ENCODE results near the gene FZR1.
A peak's percentile ranks its signal among the peaks of the same experiment; 100 is the strongest.

The FZR1 gene

DNA sequence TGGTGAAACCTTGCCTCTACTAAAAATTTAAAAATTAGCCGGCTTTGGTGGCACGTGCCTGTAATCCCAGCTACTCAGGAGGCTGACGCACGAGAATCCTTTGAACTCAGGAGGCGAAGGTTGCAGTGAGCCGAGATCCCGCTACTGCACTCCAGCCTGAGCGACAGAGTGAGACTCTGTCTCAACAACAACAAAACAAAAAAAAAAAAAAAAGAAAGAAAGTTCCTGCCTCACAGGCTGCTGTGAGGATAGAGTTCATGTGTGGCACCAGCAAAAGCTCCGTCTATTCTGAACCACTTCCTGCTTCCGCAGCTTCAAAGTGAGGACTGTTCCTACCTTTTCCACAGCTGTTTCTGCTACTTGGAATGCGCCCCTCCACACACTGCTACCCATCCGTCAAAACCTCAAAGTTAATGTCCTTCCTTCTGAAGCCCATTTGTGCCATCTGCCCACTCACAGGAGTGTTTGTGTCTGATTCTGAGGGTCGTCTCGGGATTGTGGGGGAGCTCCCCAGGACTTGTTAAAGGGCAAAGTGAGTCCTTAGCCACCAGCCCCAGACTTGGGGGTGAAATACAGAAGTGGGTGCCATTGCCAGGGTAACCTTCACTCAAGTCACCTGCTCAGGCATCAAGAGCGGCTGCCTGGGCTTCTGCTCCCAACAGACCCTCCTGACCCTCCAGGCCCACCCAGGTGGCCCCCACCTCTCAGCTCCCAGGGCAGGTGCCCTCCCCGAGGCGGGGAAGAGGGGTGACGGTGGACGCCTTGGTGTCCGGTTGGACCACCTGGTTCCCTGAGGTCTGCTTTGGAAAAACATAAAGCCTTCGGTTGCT, 48.4 kb downstream of the FZR1 start:
- TF ChIP-seq CTCF (conservative IDR thresholded peaks at IDR 0.05; ENCODE audit: low read length), result no peak
- no peak for DNase-seq (ENCODE audit: low read depth)
- no peak overlapping the region for H3K4me3 ChIP-seq (ENCODE audit: low read length)

- H3K4me3 ChIP-seq (ENCODE audit: low read length), result peak overlapping the region; percentile 79
- TF ChIP-seq CTCF (conservative IDR thresholded peaks at IDR 0.05; ENCODE audit: low read length), result no peak
- no peak for DNase-seq (ENCODE audit: low read depth)
Measured at GRCh38 chr19:3555653-3556422, 49.7 kb downstream of the FZR1 start.

DNA sequence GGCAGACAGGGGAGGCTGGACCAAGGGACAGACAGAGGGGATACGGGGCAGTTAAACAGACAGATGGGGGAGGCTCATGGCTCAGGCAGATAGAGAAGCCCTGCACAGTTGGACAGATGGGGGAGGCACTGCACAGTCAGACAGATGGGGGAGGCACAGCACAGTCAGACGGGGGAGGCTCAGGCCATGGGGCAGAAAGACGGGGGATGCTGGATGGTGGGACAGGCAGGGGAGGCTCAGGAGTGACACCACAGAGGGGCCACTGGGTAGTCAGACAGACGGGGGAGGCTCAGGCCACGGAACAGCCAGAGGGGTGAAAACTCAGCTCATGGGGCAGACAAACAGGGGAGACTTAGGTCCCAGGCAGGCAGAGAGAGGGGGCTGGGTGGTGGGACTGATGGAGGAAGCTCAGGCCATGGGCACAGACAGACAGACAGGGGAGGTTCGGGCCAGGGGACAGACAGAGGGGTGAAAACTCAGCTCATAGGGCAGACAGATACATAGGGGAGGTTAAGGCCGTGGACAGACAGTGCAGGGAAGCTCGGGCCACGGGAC, 50.4 kb downstream of the FZR1 start:
- TF ChIP-seq CTCF (conservative IDR thresholded peaks at IDR 0.05; ENCODE audit: low read length), result no peak
- peak overlapping the region; percentile 79 for H3K4me3 ChIP-seq (ENCODE audit: low read length)
- DNase-seq (ENCODE audit: low read depth), result no peak

- TF ChIP-seq CTCF (conservative IDR thresholded peaks at IDR 0.05; ENCODE audit: low read length), result no peak
- DNase-seq (ENCODE audit: low read depth), result no peak
- peak overlapping the region; percentile 79 for H3K4me3 ChIP-seq (ENCODE audit: low read length)
Measured at GRCh38 chr19:3556978-3557460, 50.9 kb downstream of the FZR1 start.

DNA sequence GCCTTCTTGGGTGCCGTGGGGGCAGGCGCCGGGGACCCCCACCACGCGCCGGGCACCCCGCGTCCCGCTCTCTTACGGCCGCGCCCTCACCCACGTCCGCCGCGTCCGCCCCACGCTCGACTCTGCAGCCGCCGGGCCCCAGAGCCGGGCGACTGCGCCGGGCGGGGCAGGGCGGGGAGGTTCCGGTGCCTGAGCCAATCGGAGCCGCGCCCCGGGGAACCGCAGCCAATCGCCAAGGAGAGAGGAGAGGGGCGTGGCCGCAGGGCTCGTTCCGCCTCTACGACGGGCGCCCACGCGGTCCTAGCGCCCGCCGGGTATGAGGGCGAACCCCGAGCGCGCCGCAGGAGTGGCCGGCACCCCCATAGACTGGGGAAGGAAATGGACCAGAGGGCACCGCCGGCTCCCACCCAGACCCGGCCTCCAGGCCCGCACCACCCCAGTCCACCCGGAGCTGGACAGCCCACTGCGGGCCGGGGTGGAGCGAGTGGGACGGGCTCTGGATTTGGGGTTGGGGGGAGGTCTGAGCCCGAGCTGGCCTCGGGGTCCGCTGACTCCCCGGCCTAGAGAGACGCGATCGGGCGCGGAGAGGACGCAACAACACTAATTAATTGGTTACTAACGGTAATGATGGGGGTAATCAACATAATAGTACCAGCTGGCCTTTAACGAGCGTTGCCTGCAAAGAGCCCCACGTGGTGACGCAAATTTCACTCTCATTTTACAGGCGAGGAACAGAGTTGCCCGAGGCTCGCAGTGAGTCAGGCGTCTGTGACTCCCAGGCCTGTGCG, 51.5 kb downstream of the FZR1 start, which contains the start of gene MFSD12:
TSS of gene MFSD12 (minus strand) at position 126 of the 788 bp plus-strand sequence. CDS start 183 bp downstream, outside the sequence.
- H3K4me3 ChIP-seq (ENCODE audit: low read length), result peak within 1 kb of the TSS; percentile 79
- TF ChIP-seq CTCF (conservative IDR thresholded peaks at IDR 0.05; ENCODE audit: low read length), result no peak
- peak; percentile 88 for DNase-seq (ENCODE audit: low read depth)

- no peak for DNase-seq (ENCODE audit: low read depth)
- H3K4me3 ChIP-seq (ENCODE audit: low read length), result no peak overlapping the region
- TF ChIP-seq CTCF (conservative IDR thresholded peaks at IDR 0.05; ENCODE audit: low read length), result no peak
Measured at GRCh38 chr19:3563709-3564524, 57.8 kb downstream of the FZR1 start.
